A549 (cell line): ENCODE data around the gene UHRF1. TPM values are rescaled to one million over a fixed set of nuclear protein-coding genes. Genes with fewer than 3 reads are reported as not detected.

Experiments used
- ATAC-seq, 2 experiments: fragments of 200-7000 bp in 1 of 2; fragments of >200 bp in 1 of 2; cut with Nextera tagmentation in 1 of 2; cut with Tn5 transposase in 1 of 2; 3 replicates each; pipeline versions ENCODE4 v1.8.0 to v1.9.1; 2018 to 2020; ENCODE audit warnings: mild to moderate bottlenecking in 1 of 2, moderate library complexity in 1 of 2
- CTCF ChIA-PET: fragments of 300-600 bp; sonication (Branson Sonifier 250); formaldehyde crosslinking; extraction: SDS; loops from one replicate; lab custom pipeline; 2021; ENCODE audit warnings: antibody characterized with exemption, inconsistent platforms; lab: Yijun Ruan, JAX
- POLR2A ChIA-PET: fragments of 350-600 bp; formaldehyde crosslinking; extraction: SDS; loops from one replicate; lab custom pipeline; 2021; ENCODE audit warnings: antibody characterized with exemption, inconsistent platforms; lab: Yijun Ruan, JAX
- DNase-seq, 2 experiments: peaks; one replicate each; pipeline versions ENCODE4 v3.0.0 to v3.0.0-alpha.2; 2011 to 2016; ENCODE audit warnings: low read depth in 1 of 2, low spot score in 1 of 2
- FAIRE-seq: peaks from 2 replicates; lab custom pipeline; 2011; peaks lifted over from hg19 to GRCh38; lab: Jason Lieb, UNC
- H3K27ac ChIP-seq, 2 experiments: fragments of >200 bp; sonication (Bioruptor Twin); formaldehyde crosslinking; 3 replicates each; pipeline ENCODE4 v1.5.1; 2016 to 2017
- H3K4me1 ChIP-seq: fragments of >200 bp; sonication (Bioruptor Twin); formaldehyde crosslinking; 3 replicates; pipeline ENCODE4 v1.6.1; 2016
- H3K4me2 ChIP-seq: fragments of >200 bp; sonication (Bioruptor Twin); formaldehyde crosslinking; 3 replicates; pipeline ENCODE4 v1.6.1; 2016
- H3K4me3 ChIP-seq: fragments of >200 bp; sonication (Bioruptor Twin); formaldehyde crosslinking; 3 replicates; pipeline ENCODE4 v1.5.1; 2016
- H3K9me3 ChIP-seq: fragments of >200 bp; sonication (Bioruptor Twin); formaldehyde crosslinking; 3 replicates; pipeline ENCODE4 v1.6.1; 2016
- CBX2 ChIP-seq: fragments of 200-600 bp; sonication (generic); IDR thresholded peaks from 2 replicates; pipeline ENCODE4 v1.6.1; 2016; ENCODE audit warnings: low read depth, mild to moderate bottlenecking, borderline replicate concordance
- CBX8 ChIP-seq: fragments of 200-600 bp; sonication (generic); IDR thresholded peaks from 2 replicates; pipeline ENCODE4 v1.6.1; 2016
- CHD2 ChIP-seq: fragments of 150-350 bp; IDR thresholded peaks from 2 replicates; pipeline ENCODE4 v1.6.1; 2014; ENCODE audit warnings: low read length; ENCODE audit not compliant: partially characterized antibody
- CHD4 ChIP-seq: fragments of 200-600 bp; sonication (generic); IDR thresholded peaks from 2 replicates; pipeline ENCODE4 v1.6.1; 2016; ENCODE audit warnings: antibody characterized with exemption, mild to moderate bottlenecking, borderline replicate concordance
- EP300 ChIP-seq, 2 experiments: fragments of >200 bp; sonication (Bioruptor Twin); formaldehyde crosslinking; IDR thresholded peaks; 2 replicates in 1 of 2; 3 replicates in 1 of 2; pipeline ENCODE4 v1.6.1; 2016 to 2017
- GATA3 ChIP-seq: IDR thresholded peaks from 2 replicates; pipeline ENCODE4 v1.6.1; 2012; ENCODE audit warnings: borderline replicate concordance
- JUN ChIP-seq, 2 experiments: fragments of >200 bp; sonication (Bioruptor Twin); formaldehyde crosslinking; IDR thresholded peaks; 2 replicates in 1 of 2; 3 replicates in 1 of 2; pipeline ENCODE4 v1.6.1; 2016 to 2017
- KDM1A ChIP-seq: fragments of 200-600 bp; sonication (generic); IDR thresholded peaks from 2 replicates; pipeline ENCODE4 v1.6.1; 2016; ENCODE audit warnings: low read depth, mild to moderate bottlenecking
- KDM5A ChIP-seq: fragments of 200-600 bp; sonication (generic); IDR thresholded peaks from 2 replicates; pipeline ENCODE4 v1.6.1; 2016; ENCODE audit warnings: antibody characterized with exemption, mild to moderate bottlenecking
- NFE2L2 ChIP-seq: fragments of 150-350 bp; conservative IDR thresholded peaks from 2 replicates; pipeline ENCODE4 v1.6.1; 2014; ENCODE audit warnings: low read length
- NPAS2 ChIP-seq: fragments of 250-450 bp; sonication (Bioruptor Pico); IDR thresholded peaks from 2 replicates; pipeline ENCODE4 v1.8.0; 2022; ENCODE audit warnings: mild to moderate bottlenecking, moderate library complexity, borderline replicate concordance
- RAD21 ChIP-seq, 2 experiments: fragments of >200 bp in 1 of 2; sonication (Bioruptor Twin) in 1 of 2; formaldehyde crosslinking in 1 of 2; IDR thresholded peaks in 1 of 2; conservative IDR thresholded peaks in 1 of 2; 2 replicates in 1 of 2; 3 replicates in 1 of 2; pipeline ENCODE4 v1.6.1; 2012 to 2018; ENCODE audit warnings: inconsistent platforms in 1 of 2
- RARB ChIP-seq: fragments of 250-450 bp; sonication (Bioruptor Pico); IDR thresholded peaks from 2 replicates; pipeline ENCODE4 v1.8.0; 2021; ENCODE audit warnings: mild to moderate bottlenecking, moderate library complexity
- RNF2 ChIP-seq: fragments of 200-600 bp; sonication (generic); IDR thresholded peaks from 2 replicates; pipeline ENCODE4 v1.6.1; 2016; ENCODE audit warnings: low read depth, mild to moderate bottlenecking, antibody characterized with exemption, moderate library complexity, borderline replicate concordance
- SMC3 ChIP-seq: fragments of >200 bp; sonication (Bioruptor Twin); formaldehyde crosslinking; IDR thresholded peaks from 3 replicates; pipeline ENCODE4 v1.6.1; 2018; ENCODE audit warnings: inconsistent platforms
- TP53 ChIP-seq: fragments of 250-450 bp; sonication (Bioruptor Pico); IDR thresholded peaks from 2 replicates; pipeline ENCODE4 v1.5.0; 2021; ENCODE audit warnings: mild to moderate bottlenecking, moderate library complexity
- ZC3H11A ChIP-seq: fragments of 450-650 bp; IDR thresholded peaks from 2 replicates; pipeline ENCODE4 v1.6.1; 2014; ENCODE audit warnings: antibody characterized with exemption, mild to moderate bottlenecking
- ZFP36 ChIP-seq: fragments of 450-650 bp; IDR thresholded peaks from 2 replicates; pipeline ENCODE4 v1.6.1; 2014; ENCODE audit warnings: borderline replicate concordance; ENCODE audit not compliant: partially characterized antibody
- ZSCAN20 ChIP-seq: fragments of 250-450 bp; sonication (Bioruptor Pico); IDR thresholded peaks from 2 replicates; pipeline ENCODE4 v1.8.0; 2022; ENCODE audit warnings: mild to moderate bottlenecking, moderate library complexity
- WGBS: methylation state at CpG from one replicate; pipeline ENCODE4 v1.1.6; 2017; ENCODE audit errors: missing lambda C conversion rate; 5-methylcytosine and 5-hydroxymethylcytosine counted together
- polyA plus RNA-seq, 4 experiments: library from polyadenylated mRNA; depleted of rRNA in 3 of 4; stranded (reverse); fragments of >200 nt; fragmentation: RNase III in 1 of 4; extraction: RNeasy Plus Mini Kit Qiagen cat#74134 plus additional on column Dnase treatment in 1 of 4; gene quantifications; 2 replicates in 3 of 4; 3 replicates in 1 of 4; pipeline ENCODE4 v1.2.3, GENCODE V29; 2011 to 2017
- TF ChIP-seq, protein P1 (sequence below): IDR thresholded peaks from 2 replicates; pipeline ENCODE4 v1.6.1; 2012
- TF ChIP-seq, protein P2 (sequence below): fragments of 450-650 bp; IDR thresholded peaks from 2 replicates; pipeline ENCODE4 v1.6.1; 2014; ENCODE audit warnings: antibody characterized with exemption

The UHRF1 gene
- polyA plus RNA-seq, 2 of the 4 experiments (the other 2 are of a cell fraction), result 7.2 to 52.3 TPM

DNA sequence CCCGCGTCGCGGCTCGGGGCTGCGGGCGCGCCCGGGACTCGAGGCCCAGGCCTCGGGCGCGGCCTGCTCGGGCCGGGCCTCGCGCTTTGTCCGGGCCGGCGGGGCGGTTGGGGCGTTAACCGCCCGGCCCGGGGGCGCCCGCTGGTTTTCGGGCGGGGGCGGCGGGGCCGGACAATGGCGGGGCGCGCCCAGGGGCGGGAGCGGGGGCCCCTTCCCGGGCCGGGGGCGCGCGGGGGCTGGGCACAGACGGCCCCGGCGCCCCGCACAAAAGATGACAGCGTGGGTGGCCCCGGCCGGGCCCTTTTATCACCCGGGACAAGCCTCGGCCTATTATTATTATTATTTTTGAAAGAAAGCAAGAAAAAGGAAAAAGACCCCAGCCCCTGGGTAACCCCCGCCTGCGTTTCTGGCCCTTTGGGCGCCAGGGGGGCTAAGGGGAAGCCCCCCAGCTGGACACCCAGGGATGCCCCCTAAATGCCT lies 60.0 kb downstream of the UHRF1 start:
- WGBS, result 1% methylated on average over 11 of the region's 54 CpGs
- peaks cover 32% of the 10 kb centered on the region for H3K4me1 ChIP-seq
- peak overlapping the region; percentile 85 to 95 for H3K27ac ChIP-seq
- no peaks in the 10 kb centered on the region for H3K9me3 ChIP-seq
- FAIRE-seq (no peak), DNase-seq (no peak), ATAC-seq (no peak)
- CTCF ChIA-PET, result interaction anchor here (1.0 to 2.5 kb wide), 3 partner anchors 57 to 160 kb away, joined by 3 to 8 read pairs (median 4); no protein-coding TSS in a partner anchor
- TF ChIP-seq TP53 (no peak), KDM1A (no peak), EP300 (IDR thresholded peaks at IDR 0.05) (no peak), KDM5A (no peak), RNF2 (no peak)
- POLR2A ChIA-PET, result interaction anchor here (1.0 to 1.3 kb wide), 2 partner anchors 57 to 58 kb away, joined by 3 to 8 read pairs; no protein-coding TSS in a partner anchor
- peak overlapping the region; percentile 100 for H3K4me2 ChIP-seq
- H3K4me3 ChIP-seq, result peak overlapping the region; percentile 99

DNA sequence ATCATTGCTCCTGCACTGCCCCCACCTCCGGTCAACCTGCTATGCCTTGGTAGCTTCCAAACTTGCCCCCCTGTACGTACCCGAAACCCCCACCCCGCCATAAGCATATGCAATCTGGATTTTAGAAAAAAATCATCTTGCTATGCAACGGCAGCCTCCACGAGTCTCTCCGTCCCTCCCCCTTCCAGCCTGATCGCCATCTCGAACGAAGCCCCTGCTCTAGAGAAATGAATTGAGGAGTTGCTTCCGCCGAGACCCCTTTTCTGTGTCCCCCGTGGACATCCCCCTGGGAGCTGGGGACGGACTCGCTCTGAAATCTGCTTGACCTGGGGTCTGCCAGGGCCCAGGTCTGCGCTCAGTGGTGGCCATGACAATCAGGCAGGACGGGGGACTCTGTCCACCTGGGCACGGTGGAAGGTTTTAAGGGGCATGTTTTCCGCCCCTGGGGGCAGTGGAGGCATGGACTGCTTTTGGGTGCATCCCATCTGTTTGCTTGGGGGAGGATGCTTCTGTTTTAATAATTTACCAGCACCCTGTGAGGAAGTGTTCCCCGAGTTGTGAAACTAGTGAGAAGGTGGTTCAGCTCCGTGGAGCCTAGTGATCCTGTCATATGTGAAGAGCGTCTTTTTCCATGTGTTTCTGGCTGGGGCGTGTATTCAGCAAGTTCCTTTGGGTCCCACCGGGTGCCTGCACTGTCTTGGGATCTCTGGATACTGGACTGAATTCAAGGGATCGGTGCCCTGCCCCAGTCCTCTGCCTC lies 60.7 kb downstream of the UHRF1 start:
- Histone ChIP-seq H3K27ac (peak overlapping the region; percentile 85 to 95), H3K4me2 (peak overlapping the region; percentile 100), H3K4me1 (peaks cover 32% of the 10 kb centered on the region), H3K9me3 (no peaks in the 10 kb centered on the region), H3K4me3 (peak overlapping the region; percentile 99)
- 7% methylated on average over 23 of the region's 25 CpGs for WGBS
- ChIA-PET CTCF (interaction anchor here (0.9 to 2.5 kb wide), 4 partner anchors 31 to 61 kb away, joined by 3 to 8 read pairs (median 5); no protein-coding TSS in a partner anchor), POLR2A (interaction anchor here (1.0 to 1.2 kb wide), 2 partner anchors 10 to 58 kb away, joined by 3 to 4 read pairs; no protein-coding TSS in a partner anchor)
- ATAC-seq (no peak), FAIRE-seq (no peak), DNase-seq (no peak)
- TF ChIP-seq ZSCAN20 (no peak), NPAS2 (CRISPR knock-in tag) (no peak), RARB (CRISPR knock-in tag) (no peak), NFE2L2 (no peak), EP300 (IDR thresholded peaks at IDR 0.05) (no peak), RNF2 (no peak), SMC3 (no peak), RAD21 (conservative IDR thresholded peaks at IDR 0.05 in 1 of 2, IDR thresholded peaks at IDR 0.05 in 1 of 2) (no peak), ZFP36 (no peak), ZC3H11A (no peak), CHD2 (no peak), CHD4 (no peak), JUN (IDR thresholded peaks at IDR 0.05) (no peak), GATA3 (no peak), TP53 (no peak), CBX2 (no peak), CBX8 (no peak)
- TF ChIP-seq, protein P1, sequence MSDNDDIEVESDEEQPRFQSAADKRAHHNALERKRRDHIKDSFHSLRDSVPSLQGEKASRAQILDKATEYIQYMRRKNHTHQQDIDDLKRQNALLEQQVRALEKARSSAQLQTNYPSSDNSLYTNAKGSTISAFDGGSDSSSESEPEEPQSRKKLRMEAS, result no peak
- TF ChIP-seq, protein P2, sequence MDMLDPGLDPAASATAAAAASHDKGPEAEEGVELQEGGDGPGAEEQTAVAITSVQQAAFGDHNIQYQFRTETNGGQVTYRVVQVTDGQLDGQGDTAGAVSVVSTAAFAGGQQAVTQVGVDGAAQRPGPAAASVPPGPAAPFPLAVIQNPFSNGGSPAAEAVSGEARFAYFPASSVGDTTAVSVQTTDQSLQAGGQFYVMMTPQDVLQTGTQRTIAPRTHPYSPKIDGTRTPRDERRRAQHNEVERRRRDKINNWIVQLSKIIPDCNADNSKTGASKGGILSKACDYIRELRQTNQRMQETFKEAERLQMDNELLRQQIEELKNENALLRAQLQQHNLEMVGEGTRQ, result no peak
